ENCODE measurements around the gene PAQR5.
"Not testable (repeated sequence)": the region's sequence is repeated elsewhere in the genome, so short reads cannot be mapped to it uniquely, and the experiment has no call there.

The PAQR5 gene

GRCh38 chr15:69288011-69288410, 10.7 kb upstream of the PAQR5 start:
- no peak for TF ChIP-seq ZNF274 (IDR thresholded peaks at IDR 0.05; ENCODE audit: low read depth, low read length)
- H3K4me3 ChIP-seq (ENCODE audit: low read length): no peak overlapping the region

- no peak for TF ChIP-seq ZNF274 (IDR thresholded peaks at IDR 0.05; ENCODE audit: low read depth, low read length)
- no peak overlapping the region for H3K4me3 ChIP-seq (ENCODE audit: low read length)
Observed at GRCh38 chr15:69288531-69289341, 10.0 kb upstream of the PAQR5 start.

- no peak overlapping the region for H3K4me3 ChIP-seq (ENCODE audit: low read length)
- TF ChIP-seq ZNF274 (IDR thresholded peaks at IDR 0.05; ENCODE audit: low read depth, low read length): no peak
Observed at GRCh38 chr15:69289342-69290146, 9.2 kb upstream of the PAQR5 start.

GRCh38 chr15:69290346-69291164, 8.2 kb upstream of the PAQR5 start:
- no peak overlapping the region for H3K4me3 ChIP-seq (ENCODE audit: low read length)
- TF ChIP-seq ZNF274 (IDR thresholded peaks at IDR 0.05; ENCODE audit: low read depth, low read length): no peak

- not testable (repeated sequence) for H3K4me3 ChIP-seq (ENCODE audit: low read length)
Observed at GRCh38 chr15:69291651-69292050, 7.1 kb upstream of the PAQR5 start.

GRCh38 chr15:69292826-69293420, 5.8 kb upstream of the PAQR5 start:
- no peak for TF ChIP-seq ZNF274 (IDR thresholded peaks at IDR 0.05; ENCODE audit: low read depth, low read length)
- no peak overlapping the region for H3K4me3 ChIP-seq (ENCODE audit: low read length)

GRCh38 chr15:69293741-69294615, 4.7 kb upstream of the PAQR5 start:
- H3K4me3 ChIP-seq (ENCODE audit: low read length): no peak overlapping the region
- TF ChIP-seq ZNF274 (IDR thresholded peaks at IDR 0.05; ENCODE audit: low read depth, low read length): no peak

- no peak overlapping the region for H3K4me3 ChIP-seq (ENCODE audit: low read length)
- TF ChIP-seq ZNF274 (IDR thresholded peaks at IDR 0.05; ENCODE audit: low read depth, low read length): no peak
Observed at GRCh38 chr15:69296606-69297005, 2.1 kb upstream of the PAQR5 start.

- H3K4me3 ChIP-seq (ENCODE audit: low read length): no peak overlapping the region
- no peak for TF ChIP-seq ZNF274 (IDR thresholded peaks at IDR 0.05; ENCODE audit: low read depth, low read length)
Observed at GRCh38 chr15:69297642-69298353, 914 bp upstream of the PAQR5 start.

GRCh38 chr15:69298354-69298696, 387 bp upstream of the PAQR5 start:
- no peak for TF ChIP-seq ZNF274 (IDR thresholded peaks at IDR 0.05; ENCODE audit: low read depth, low read length)
- H3K4me3 ChIP-seq (ENCODE audit: low read length): no peak overlapping the region

GRCh38 chr15:69299451-69299886, 757 bp downstream of the PAQR5 start:
- no peak for TF ChIP-seq ZNF274 (IDR thresholded peaks at IDR 0.05; ENCODE audit: low read depth, low read length)
- H3K4me3 ChIP-seq (ENCODE audit: low read length): no peak overlapping the region

- no peak overlapping the region for H3K4me3 ChIP-seq (ENCODE audit: low read length)
- no peak for TF ChIP-seq ZNF274 (IDR thresholded peaks at IDR 0.05; ENCODE audit: low read depth, low read length)
Observed at GRCh38 chr15:69299943-69300588, 1.4 kb downstream of the PAQR5 start.

- H3K4me3 ChIP-seq (ENCODE audit: low read length): not testable (repeated sequence)
Observed at GRCh38 chr15:69301101-69301500, 2.4 kb downstream of the PAQR5 start.

GRCh38 chr15:69302087-69302486, 3.4 kb downstream of the PAQR5 start:
- not testable (repeated sequence) for H3K4me3 ChIP-seq (ENCODE audit: low read length)

All from GM08714 (cell line).